Stimulated activated naive CD4-positive, alpha-beta T cell treated with Interleukin-2 at 50 U/mL for 16 hours (primary cell): Measurements from ENCODE around the gene SLC7A9.

Experiments
- DNase-seq: peaks from one replicate; lab custom pipeline; 2025; lab: John Stamatoyannopoulos, UW

Gene SLC7A9

GRCh38 chr19:32869369-32869965 lies at the start of gene SLC7A9:
TSS of gene SLC7A9 (minus strand) at chr19:32869767. CDS start at chr19:32868534, 1,233 bp downstream.
- DNase-seq, result no peak

- no peak for DNase-seq
Measured at GRCh38 chr19:32919365-32919764, 49.8 kb upstream of the SLC7A9 start.

- no peak for DNase-seq
Measured at GRCh38 chr19:32917616-32917996, 48.0 kb upstream of the SLC7A9 start.

GRCh38 chr19:32916969-32917615 lies 47.5 kb upstream of the SLC7A9 start:
- DNase-seq, result no peak

- no peak for DNase-seq
Measured at GRCh38 chr19:32914879-32915660, 45.5 kb upstream of the SLC7A9 start.

GRCh38 chr19:32911467-32911866 lies 41.9 kb upstream of the SLC7A9 start:
- no peak for DNase-seq

- no peak for DNase-seq
Measured at GRCh38 chr19:32910874-32911273, 41.3 kb upstream of the SLC7A9 start.

- DNase-seq, result no peak
Measured at GRCh38 chr19:32910094-32910493, 40.5 kb upstream of the SLC7A9 start.

GRCh38 chr19:32909257-32909656 lies 39.7 kb upstream of the SLC7A9 start:
- no peak for DNase-seq

GRCh38 chr19:32908641-32909190 lies 39.1 kb upstream of the SLC7A9 start:
- no peak for DNase-seq

- DNase-seq, result no peak
Measured at GRCh38 chr19:32902448-32902847, 32.9 kb upstream of the SLC7A9 start.

GRCh38 chr19:32901504-32902161 lies 32.1 kb upstream of the SLC7A9 start:
- DNase-seq, result no peak

- DNase-seq, result no peak
Measured at GRCh38 chr19:32896516-32897214, 27.1 kb upstream of the SLC7A9 start.

- DNase-seq, result no peak
Measured at GRCh38 chr19:32895384-32895783, 25.8 kb upstream of the SLC7A9 start.

- DNase-seq, result no peak
Measured at GRCh38 chr19:32891609-32892008, 22.0 kb upstream of the SLC7A9 start.

- no peak for DNase-seq
Measured at GRCh38 chr19:32890841-32891240, 21.3 kb upstream of the SLC7A9 start.

GRCh38 chr19:32890326-32890725 lies 20.8 kb upstream of the SLC7A9 start:
- no peak for DNase-seq

GRCh38 chr19:32889137-32889934 lies 19.8 kb upstream of the SLC7A9 start:
- no peak for DNase-seq

- DNase-seq, result no peak
Measured at GRCh38 chr19:32887572-32888215, 18.1 kb upstream of the SLC7A9 start.

GRCh38 chr19:32886241-32886640 lies 16.7 kb upstream of the SLC7A9 start:
- DNase-seq, result no peak
